Activated CD4-positive, alpha-beta T cell treated with anti-CD3 and anti-CD28 coated beads, Interleukin-10, Interleukin-2, amounts not matched to agents 100 ng/mL and 50 ng/mL, durations not matched to agents 16 hours and 8 hours (primary cell): ENCODE results near the gene CORO2B.
"Not testable (repeated sequence)": the region's sequence is repeated elsewhere in the genome, so short reads cannot be mapped to it uniquely, and the experiment has no call there.

Experiments used
- DNase-seq: peaks from one replicate; pipeline ENCODE4 v3.0.0-alpha.2; 2020

The CORO2B gene

GRCh38 chr15:68749793-68750192 is 171.0 kb downstream of the CORO2B start:
- no peak for DNase-seq

DNA sequence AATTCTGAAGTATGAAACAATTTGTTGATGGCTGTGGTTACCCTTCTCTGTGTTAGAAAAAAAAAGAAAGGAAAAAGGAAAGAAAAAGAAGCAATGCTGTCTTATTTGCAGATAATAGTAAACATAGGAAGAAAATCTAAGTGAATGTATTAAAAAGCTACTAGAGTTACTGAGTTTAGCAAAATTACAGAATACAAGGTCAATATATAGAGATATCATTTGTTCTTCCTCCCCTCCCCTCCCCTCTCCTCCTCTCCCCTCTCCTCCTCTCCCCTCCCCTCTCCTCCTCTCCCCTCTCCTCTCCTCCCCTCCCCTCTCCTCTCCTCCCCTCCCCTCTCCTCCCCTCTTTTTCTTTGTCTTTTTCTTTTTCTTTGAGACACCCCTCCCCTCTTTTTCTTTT is 172.8 kb downstream of the CORO2B start:
- DNase-seq = no peak

GRCh38 chr15:68755731-68756130 is 176.9 kb downstream of the CORO2B start:
- no peak for DNase-seq

- DNase-seq = not testable (repeated sequence)
Measured at GRCh38 chr15:68759982-68760579, 181.3 kb downstream of the CORO2B start.

- DNase-seq = no peak
Measured at GRCh38 chr15:68763063-68763462, 184.3 kb downstream of the CORO2B start.

- DNase-seq = no peak
Measured at GRCh38 chr15:68764090-68764489, 185.3 kb downstream of the CORO2B start.

DNA sequence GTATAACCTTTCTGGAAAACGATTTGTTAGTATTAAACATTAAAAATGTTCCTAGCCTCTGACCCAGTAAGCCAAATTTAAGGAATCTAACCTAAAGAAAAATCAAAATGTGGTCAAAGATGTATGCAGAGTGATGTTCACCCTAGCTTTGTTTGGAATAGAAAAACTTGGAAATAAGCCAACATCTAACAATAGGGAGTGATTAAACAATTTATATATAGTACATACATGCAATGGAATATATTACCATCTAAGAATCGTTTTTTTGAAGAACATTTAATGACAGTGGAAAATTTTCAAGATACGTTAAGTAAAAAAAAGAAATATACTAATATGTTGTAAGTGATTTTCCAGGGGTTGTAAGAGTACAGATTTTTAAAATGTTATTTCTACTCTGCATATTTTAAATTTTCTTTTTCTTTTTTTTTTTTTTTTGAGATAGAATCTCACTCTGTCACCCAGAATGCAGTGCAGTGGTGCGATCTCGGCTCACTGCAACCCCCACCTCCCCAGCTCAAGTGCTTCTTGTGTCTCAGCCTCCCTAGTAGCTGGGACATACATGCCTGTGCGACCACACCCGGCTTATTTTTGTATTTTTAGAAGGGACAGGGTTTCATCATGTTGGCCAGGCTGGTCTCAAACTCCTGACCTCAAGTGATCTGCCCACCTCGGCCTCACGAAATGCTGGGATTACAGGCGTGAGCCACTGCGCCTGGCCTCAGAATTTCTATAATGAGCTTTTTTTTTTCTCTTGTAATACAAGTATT is 187.0 kb downstream of the CORO2B start:
- no peak for DNase-seq

DNA sequence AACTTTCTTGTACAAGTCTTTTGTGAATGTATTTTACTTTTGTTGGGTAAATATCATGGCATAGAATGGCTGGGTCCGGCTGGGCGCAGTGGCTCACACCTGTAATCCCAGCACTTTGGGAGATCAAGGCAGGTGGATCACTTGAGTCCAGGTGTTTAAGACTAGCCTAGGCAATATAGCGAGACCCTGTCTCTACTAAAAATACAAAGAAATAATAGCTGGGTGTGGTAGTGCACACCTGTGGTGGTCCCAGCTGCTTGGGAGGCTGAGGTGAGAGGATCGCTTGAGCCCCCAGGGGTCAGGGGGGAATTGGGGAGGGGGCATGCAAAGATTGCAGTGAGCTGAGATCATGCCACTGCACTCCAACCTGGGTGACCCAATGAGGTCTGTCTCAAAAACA is 189.0 kb downstream of the CORO2B start:
- DNase-seq = no peak

- DNase-seq = no peak
Measured at GRCh38 chr15:68768321-68768720, 189.5 kb downstream of the CORO2B start.

DNA sequence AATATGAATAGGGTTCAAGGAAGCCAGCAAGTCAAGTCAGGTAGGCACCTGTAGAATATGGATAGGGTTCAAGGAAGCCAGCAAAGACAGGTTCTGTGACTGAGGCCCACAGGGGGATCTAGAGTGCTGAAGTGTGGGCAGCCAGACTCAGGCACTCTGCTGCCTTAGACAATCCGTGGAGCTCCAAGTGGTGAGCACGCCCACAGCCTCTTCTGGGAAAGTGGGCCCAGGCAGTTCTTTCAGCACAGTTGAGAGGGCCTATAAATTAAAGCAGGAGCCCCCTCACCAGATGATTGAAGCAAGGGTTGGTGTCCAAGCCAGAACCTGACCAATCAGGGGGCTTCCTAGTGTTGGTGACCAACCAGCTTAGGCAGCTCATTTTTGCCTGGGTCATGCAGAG is 190.9 kb downstream of the CORO2B start:
- no peak for DNase-seq

- no peak for DNase-seq
Measured at GRCh38 chr15:68770216-68770615, 191.4 kb downstream of the CORO2B start.

DNA sequence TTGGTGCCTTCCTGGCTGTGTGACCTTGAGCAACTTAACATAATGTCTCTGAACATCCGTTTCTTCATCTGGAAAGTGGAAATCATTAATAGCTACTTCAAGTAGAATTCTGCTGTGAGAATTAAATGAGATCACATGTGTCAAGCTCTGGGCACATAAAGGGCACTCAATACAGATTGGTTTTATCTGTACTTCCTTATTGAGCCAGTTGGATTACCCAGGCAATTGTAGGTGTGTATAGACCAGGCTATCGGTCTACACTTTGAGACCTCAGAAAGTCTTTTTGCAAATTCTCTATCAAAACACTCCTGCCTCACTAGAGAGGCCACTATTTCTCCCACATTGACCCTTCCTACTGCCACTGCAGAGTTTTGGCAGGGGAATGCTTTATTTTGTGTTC is 194.2 kb downstream of the CORO2B start:
- no peak for DNase-seq

- DNase-seq = no peak
Measured at GRCh38 chr15:68774120-68774519, 195.3 kb downstream of the CORO2B start.

GRCh38 chr15:68774521-68775235 is 195.9 kb downstream of the CORO2B start:
- DNase-seq = no peak

DNA sequence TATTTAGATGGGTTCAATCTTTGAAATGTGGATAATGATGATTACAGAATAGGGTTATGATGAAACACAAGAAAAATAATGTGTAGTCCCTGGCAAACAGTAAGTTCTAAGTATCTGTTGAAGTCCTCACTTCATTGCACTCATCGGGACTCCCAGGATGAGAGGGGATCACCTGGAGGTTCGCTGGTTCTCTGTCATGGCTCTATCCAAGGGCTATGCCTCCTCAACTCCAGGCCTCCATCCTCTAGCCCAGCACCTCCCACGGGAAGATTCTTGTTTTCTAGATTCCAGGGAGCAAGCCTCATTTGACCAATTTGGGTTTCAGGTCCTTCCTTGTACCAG is 196.4 kb downstream of the CORO2B start:
- no peak for DNase-seq

DNA sequence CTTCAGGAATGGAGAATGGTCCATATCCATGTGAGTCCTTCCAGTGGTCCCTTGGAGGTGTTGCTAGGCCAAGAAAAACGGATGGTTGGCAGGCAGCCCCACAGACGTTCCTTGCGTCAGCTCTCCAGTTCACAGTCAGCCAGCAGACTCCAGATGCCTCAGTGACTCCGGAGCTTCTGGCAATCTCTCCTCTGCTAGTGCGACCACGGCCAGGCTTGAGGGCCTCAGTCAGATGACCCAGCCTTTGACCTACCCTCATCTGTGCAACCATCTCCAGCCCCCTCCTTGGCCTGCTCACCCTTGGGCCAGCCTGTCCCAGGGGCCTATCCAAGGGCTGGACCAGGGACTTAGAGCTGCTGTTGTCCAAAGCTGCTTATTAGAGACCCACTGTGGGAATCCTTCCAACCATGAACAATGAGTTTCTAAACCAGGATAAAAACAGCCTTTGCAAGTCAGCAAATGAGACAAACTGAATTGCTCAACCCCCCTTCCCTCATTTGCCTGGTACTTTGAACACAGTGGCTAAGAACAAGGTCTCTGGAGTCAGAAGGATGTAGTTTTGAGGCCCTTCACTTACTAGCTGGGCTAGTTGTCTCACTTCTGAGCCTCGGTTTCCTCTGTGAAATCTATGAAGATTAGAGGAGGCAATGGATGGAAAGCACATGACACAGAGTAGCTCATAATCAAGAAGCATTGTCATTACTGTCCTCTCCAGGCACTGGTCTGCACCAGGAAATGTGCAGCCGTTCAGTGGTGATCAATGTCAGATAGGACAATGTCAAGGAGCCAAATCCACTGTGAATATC is 197.1 kb downstream of the CORO2B start:
- no peak for DNase-seq

GRCh38 chr15:68776477-68777270 is 197.9 kb downstream of the CORO2B start:
- DNase-seq = no peak
